Kidney (tissue), 14 donors: ENCODE results near the gene OR6X1. TPM values are rescaled to one million over a fixed set of nuclear protein-coding genes. Genes with fewer than 3 reads are reported as not detected.

ENCODE experiments used
- DNase-seq, 5 donors: peaks; one replicate each; pipeline ENCODE4 v3.0.0-alpha.2; 2013 to 2020
- FAIRE-seq: peaks from 2 replicates; lab custom pipeline; 2012; peaks lifted over from hg19 to GRCh38; lab: Jason Lieb, UNC
- H3K27ac ChIP-seq, 2 donors: one replicate each; pipeline ENCODE4 v1.7.0; 2013; ENCODE audit warnings: low read depth in 2 of 2, low read length in 2 of 2, inconsistent platforms in 1 of 2
- H3K27me3 ChIP-seq: one replicate; pipeline ENCODE4 v1.7.1; 2013; ENCODE audit warnings: low read length, inconsistent platforms; ENCODE audit not compliant: control insufficient read depth, insufficient read depth
- H3K36me3 ChIP-seq, 3 donors: one replicate each; pipeline versions ENCODE4 v1.7.0 to v1.7.1; 2013; ENCODE audit warnings: low read length in 3 of 3, control low read depth in 1 of 3, inconsistent platforms in 1 of 3; ENCODE audit not compliant: insufficient read depth in 3 of 3, control insufficient read depth in 2 of 3
- H3K4me1 ChIP-seq, 3 donors: one replicate each; pipeline versions ENCODE4 v1.7.0 to v1.7.1; 2013; ENCODE audit warnings: low read length in 3 of 3, inconsistent platforms in 1 of 3, low read depth in 1 of 3; ENCODE audit not compliant: control insufficient read depth in 2 of 3, insufficient read depth in 2 of 3
- H3K4me3 ChIP-seq, 3 donors: one replicate each; pipeline versions ENCODE4 v1.7.0 to v1.8.1; 2013; ENCODE audit warnings: low read length in 3 of 3, control low read depth in 1 of 3, inconsistent platforms in 1 of 3
- H3K9ac ChIP-seq, 3 donors: one replicate each; pipeline versions ENCODE4 v1.7.0 to v1.7.1; 2013; ENCODE audit warnings: low read length in 3 of 3, control low read depth in 1 of 3, inconsistent platforms in 1 of 3
- H3K9me3 ChIP-seq, 3 donors: one replicate each; pipeline versions ENCODE4 v1.7.0 to v1.7.1; 2013; ENCODE audit warnings: low read length in 3 of 3, control low read depth in 1 of 3, inconsistent platforms in 1 of 3; ENCODE audit not compliant: control insufficient read depth in 2 of 3, insufficient read depth in 1 of 3
- intact Hi-C: fragments of 100-400 bp; cut with DNase I; formaldehyde crosslinking; loops from one replicate; pipeline ENCODE4 v1.11.1; 2022
- polyA plus RNA-seq: library from polyadenylated mRNA; stranded (reverse); fragments of 350-450 nt; fragmentation: Illumina TruSeq; extraction: RNeasy Lipid Tissue Mini Kit (QIAGEN cat#74804); gene quantifications from one replicate; pipeline ENCODE4 v1.2.3, GENCODE V29; 2014; ENCODE audit warnings: low read depth, low replicate concordance; ENCODE audit not compliant: insufficient read depth
- total RNA-seq: library from RNA; stranded (reverse); fragmentation: NEBNext Ultra II Directional; extraction: Animal tissue kit (Norgen Biotek cat#: 25700); gene quantifications from one replicate; pipeline ENCODE4 v1.2.1, GENCODE V29; 2021
- TF ChIP-seq, protein P1 (sequence below): IDR thresholded peaks from 3 replicates; pipeline ENCODE4 v1.5.1; 2012; ENCODE audit warnings: mild to moderate bottlenecking, moderate library complexity, borderline replicate concordance; ENCODE audit not compliant: insufficient read depth; ENCODE audit errors: extremely low read depth
- donor health status: control.
- donor health status: control.
- donor health status: control.
- donor health status: control.
- donor health status: control.
- donor health status: DM: yes; HTN: yes; CAD: no.
- donor health status: Normal renal cell carcinoma (clear cell type).

OR6X1 gene
- total and polyA plus RNA-seq, 2 donors from 2014 or later, result not detected

DNA sequence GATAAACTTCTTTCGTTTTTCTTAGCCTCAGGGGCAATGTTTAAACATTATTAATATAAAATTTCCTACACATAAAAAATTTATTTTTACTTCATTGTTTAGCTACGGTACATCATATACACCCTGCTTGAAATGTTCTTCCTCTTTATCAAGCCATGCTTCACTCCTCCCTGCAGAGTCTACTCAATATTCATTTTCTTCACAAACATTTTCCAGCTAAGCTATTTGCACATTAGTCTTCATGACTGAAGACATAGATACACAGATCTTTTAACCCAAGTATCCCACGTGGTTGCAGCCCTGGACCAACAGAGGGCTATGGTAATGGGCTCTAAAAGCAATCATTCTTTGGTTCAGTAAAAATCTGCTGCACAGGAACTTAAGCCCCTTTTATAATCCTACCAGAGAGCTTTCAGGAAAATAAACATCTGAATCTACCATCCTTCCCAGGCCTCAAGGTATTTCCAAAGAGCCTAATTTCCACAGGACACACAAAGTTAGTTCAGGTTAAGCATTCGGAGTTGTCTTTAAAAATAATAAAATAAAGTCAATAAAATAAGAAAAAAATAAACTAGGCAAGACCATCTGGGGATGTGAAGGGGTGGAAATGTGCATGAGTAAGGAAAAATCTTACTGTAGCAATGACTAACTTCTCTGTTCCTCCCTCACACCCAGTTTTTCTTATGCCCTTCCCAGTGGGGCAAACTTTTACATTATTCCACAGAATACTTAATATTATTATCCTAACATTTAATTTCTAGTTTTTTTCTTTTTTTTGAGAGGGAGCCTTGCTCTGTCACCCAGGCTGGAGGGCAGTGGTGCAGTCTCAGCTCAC, 21.6 kb upstream of the OR6X1 start:
- DNase-seq (no peak), FAIRE-seq (no peak)
- H3K27me3 ChIP-seq, result no peaks in the 10 kb centered on the region
- no peaks in the 10 kb centered on the region for H3K9me3 ChIP-seq
- no peaks in the 10 kb centered on the region for H3K4me1 ChIP-seq
- H3K9ac ChIP-seq, result no peak overlapping the region
- no peak overlapping the region for H3K27ac ChIP-seq
- TF ChIP-seq, protein P1, sequence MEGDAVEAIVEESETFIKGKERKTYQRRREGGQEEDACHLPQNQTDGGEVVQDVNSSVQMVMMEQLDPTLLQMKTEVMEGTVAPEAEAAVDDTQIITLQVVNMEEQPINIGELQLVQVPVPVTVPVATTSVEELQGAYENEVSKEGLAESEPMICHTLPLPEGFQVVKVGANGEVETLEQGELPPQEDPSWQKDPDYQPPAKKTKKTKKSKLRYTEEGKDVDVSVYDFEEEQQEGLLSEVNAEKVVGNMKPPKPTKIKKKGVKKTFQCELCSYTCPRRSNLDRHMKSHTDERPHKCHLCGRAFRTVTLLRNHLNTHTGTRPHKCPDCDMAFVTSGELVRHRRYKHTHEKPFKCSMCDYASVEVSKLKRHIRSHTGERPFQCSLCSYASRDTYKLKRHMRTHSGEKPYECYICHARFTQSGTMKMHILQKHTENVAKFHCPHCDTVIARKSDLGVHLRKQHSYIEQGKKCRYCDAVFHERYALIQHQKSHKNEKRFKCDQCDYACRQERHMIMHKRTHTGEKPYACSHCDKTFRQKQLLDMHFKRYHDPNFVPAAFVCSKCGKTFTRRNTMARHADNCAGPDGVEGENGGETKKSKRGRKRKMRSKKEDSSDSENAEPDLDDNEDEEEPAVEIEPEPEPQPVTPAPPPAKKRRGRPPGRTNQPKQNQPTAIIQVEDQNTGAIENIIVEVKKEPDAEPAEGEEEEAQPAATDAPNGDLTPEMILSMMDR, result no peak
- no peak overlapping the region for H3K4me3 ChIP-seq
- H3K36me3 ChIP-seq, result no peaks in the 10 kb centered on the region
- intact Hi-C loops, result no loop called here

DNA sequence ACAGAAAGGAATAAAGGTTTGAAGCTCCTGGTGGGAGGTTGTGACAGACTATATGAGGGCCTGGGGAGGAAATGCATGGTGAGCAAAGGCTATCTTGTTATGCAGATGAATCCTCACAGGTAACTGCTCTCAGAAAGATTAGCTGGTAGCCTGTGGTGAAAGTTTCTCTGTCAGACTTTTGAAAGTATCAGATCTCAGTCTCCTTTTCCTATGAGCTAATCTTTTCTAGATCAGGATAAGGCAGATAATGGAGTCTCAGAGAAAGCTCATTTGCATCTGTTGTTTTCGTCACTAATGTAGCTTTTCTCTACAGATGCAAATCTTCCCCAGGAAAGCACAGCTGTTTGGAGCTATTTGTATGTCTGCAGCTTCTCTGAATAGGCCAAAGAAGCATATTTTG, 21.0 kb upstream of the OR6X1 start:
- Histone ChIP-seq H3K27me3 (no peaks in the 10 kb centered on the region), H3K9me3 (no peaks in the 10 kb centered on the region), H3K36me3 (no peaks in the 10 kb centered on the region), H3K4me1 (no peaks in the 10 kb centered on the region), H3K4me3 (no peak overlapping the region), H3K27ac (no peak overlapping the region), H3K9ac (no peak overlapping the region)
- intact Hi-C loops, result no loop called here
- TF ChIP-seq, protein P1, result no peak
- DNase-seq (no peak), FAIRE-seq (no peak)

DNA sequence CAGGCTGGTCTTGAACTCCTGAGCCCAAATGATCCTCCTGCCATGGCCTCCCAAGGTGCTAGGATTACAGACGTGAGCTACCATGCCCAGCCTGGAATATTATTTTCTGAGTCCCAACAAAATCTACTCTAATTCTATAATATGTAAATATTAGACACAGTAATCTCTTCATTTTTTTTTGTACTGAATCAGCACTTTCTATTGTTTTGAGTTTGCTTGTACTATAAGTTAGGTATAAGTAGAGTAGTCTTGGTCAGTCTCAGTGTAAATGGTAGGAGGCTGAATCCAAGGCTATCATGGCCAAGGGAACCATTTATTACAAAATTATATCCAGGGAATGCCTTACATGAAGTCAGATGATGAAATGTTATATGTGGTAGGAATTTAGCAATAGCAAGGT, 19.6 kb upstream of the OR6X1 start:
- TF ChIP-seq, protein P1, result no peak
- H3K27me3 ChIP-seq, result no peaks in the 10 kb centered on the region
- no peak overlapping the region for H3K27ac ChIP-seq
- no peak overlapping the region for H3K9ac ChIP-seq
- no peak overlapping the region for H3K4me3 ChIP-seq
- no peaks in the 10 kb centered on the region for H3K4me1 ChIP-seq
- intact Hi-C loops, result no loop called here
- no peak for FAIRE-seq
- H3K9me3 ChIP-seq, result no peaks in the 10 kb centered on the region
- no peak for DNase-seq
- H3K36me3 ChIP-seq, result no peaks in the 10 kb centered on the region

DNA sequence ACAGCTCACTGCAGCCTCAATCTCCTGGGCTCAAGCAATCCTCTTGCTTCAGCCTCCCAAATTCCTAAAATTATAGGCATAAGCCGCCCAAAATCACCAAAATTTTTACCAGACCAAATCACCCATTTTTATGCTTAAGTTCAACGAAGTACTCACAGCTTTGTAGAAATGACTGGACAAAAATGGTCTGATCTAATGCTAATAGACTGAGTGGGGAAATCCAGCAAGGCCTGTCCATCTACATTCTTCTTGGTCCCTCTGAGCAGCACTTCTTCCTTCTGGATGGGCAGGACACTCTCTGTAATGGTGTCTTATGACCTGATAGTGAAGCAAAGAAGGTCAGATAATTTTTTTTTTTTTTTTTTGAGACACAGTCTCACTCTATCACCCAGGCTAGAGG, 18.7 kb upstream of the OR6X1 start:
- no peaks in the 10 kb centered on the region for H3K27me3 ChIP-seq
- H3K9me3 ChIP-seq, result no peaks in the 10 kb centered on the region
- H3K4me1 ChIP-seq, result no peaks in the 10 kb centered on the region
- intact Hi-C loops, result no loop called here
- no peak overlapping the region for H3K4me3 ChIP-seq
- TF ChIP-seq, protein P1, result no peak
- DNase-seq, result no peak
- no peak overlapping the region for H3K9ac ChIP-seq
- no peak overlapping the region for H3K27ac ChIP-seq
- no peak for FAIRE-seq
- no peaks in the 10 kb centered on the region for H3K36me3 ChIP-seq
